DND-41 (cell line): ENCODE results near the gene DGKI.

Experiments used
- ATAC-seq: fragments of 200-7000 bp; cut with Tn5 transposase; 3 replicates; pipeline ENCODE4 v1.9.1; 2021; ENCODE audit warnings: low read depth; ENCODE audit not compliant: insufficient read depth
- DNase-seq: peaks from one replicate; pipeline ENCODE4 v3.0.0-alpha.2; 2020
- H2AFZ ChIP-seq: 2 replicates; pipeline ENCODE4 v1.6.0; 2012; ENCODE audit warnings: low read depth, low read length
- H3K27ac ChIP-seq: 2 replicates; pipeline ENCODE4 v1.5.1; 2012; ENCODE audit warnings: low read length, inconsistent platforms
- H3K27me3 ChIP-seq: fragments of 200-600 bp; sonication (generic); 2 replicates; pipeline ENCODE4 v1.6.0; 2012; ENCODE audit warnings: low read length, mild to moderate bottlenecking, inconsistent platforms; ENCODE audit not compliant: insufficient read depth, poor library complexity
- H3K36me3 ChIP-seq: 2 replicates; pipeline ENCODE4 v1.5.1; 2012; ENCODE audit warnings: low read length, inconsistent platforms; ENCODE audit not compliant: insufficient read depth
- H3K4me1 ChIP-seq: 2 replicates; pipeline ENCODE4 v1.5.1; 2012; ENCODE audit warnings: mild to moderate bottlenecking, low read length; ENCODE audit not compliant: insufficient read depth
- H3K4me2 ChIP-seq: 2 replicates; pipeline ENCODE4 v1.6.0; 2012; ENCODE audit warnings: mild to moderate bottlenecking, moderate library complexity, low read length, inconsistent platforms; ENCODE audit not compliant: insufficient read depth
- H3K4me3 ChIP-seq, 2 experiments: fragments of 200-600 bp in 1 of 2; shearing (Covaris generic) in 1 of 2; 2 replicates each; pipeline ENCODE4 v1.5.1; 2012 to 2016; ENCODE audit warnings: inconsistent platforms in 2 of 2, low read length in 2 of 2, mild to moderate bottlenecking in 2 of 2, low read depth in 1 of 2, moderate library complexity in 1 of 2
- H3K79me2 ChIP-seq: 2 replicates; pipeline ENCODE4 v1.6.0; 2012; ENCODE audit warnings: low read length, inconsistent platforms; ENCODE audit not compliant: insufficient read depth
- H3K9ac ChIP-seq: 2 replicates; pipeline ENCODE4 v1.6.0; 2012; ENCODE audit warnings: low read depth, mild to moderate bottlenecking, inconsistent platforms, low read length, moderate library complexity
- H3K9me3 ChIP-seq: 2 replicates; pipeline ENCODE4 v1.5.1; 2012; ENCODE audit warnings: low read length, moderate library complexity, mild to moderate bottlenecking, inconsistent platforms; ENCODE audit not compliant: insufficient read depth, severe bottlenecking
- H4K20me1 ChIP-seq: 2 replicates; pipeline ENCODE4 v1.6.0; 2012; ENCODE audit warnings: low read length; ENCODE audit not compliant: insufficient read depth
- EZH2 ChIP-seq: IDR thresholded peaks from 3 replicates; pipeline ENCODE4 v1.6.1; 2012; ENCODE audit warnings: borderline replicate concordance, low read depth, mild to moderate bottlenecking, moderate library complexity, low read length, inconsistent platforms; ENCODE audit not compliant: severe bottlenecking
- TF ChIP-seq, protein P1 (sequence below): IDR thresholded peaks from 2 replicates; pipeline ENCODE4 v1.5.1; 2012; ENCODE audit warnings: borderline replicate concordance, low read length, moderate library complexity, mild to moderate bottlenecking; ENCODE audit not compliant: poor library complexity, severe bottlenecking; ENCODE audit errors: extremely low read depth

The DGKI gene

DNA sequence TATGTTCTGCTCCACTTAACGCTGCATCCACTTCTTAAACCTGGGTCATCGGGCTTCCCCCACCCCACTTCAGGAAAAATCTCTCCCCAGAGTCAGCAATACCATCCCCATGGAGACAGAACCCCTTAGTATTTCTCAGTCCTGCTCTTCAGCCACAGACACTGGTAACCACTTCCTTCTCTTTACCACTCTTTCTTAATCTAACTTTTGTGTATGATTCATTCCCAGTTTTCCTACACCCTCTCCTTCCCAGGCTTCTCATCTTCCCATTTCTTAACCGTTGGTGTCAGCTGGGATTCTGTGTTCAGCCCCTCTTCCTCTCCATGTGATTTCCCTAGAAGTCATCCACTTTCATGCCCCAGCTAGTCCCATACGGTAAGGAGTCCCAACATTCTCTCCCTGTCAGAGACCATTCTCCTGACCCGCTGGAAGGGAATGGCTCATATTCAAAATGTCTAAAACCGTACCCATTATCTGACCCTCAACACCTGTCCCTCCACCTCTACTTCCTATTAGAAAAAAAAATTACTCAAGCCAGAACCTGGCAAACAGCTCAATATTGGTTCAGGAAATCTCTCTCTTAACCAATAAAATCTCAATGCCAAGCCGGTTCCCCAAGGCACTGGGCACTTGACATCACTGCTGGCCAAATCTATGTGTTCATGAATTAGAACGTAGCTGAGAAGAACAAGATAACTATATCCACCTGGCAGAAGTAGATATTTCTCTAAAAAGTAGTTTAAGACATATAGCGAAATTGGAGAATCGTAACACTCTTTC, 89.4 kb downstream of the DGKI start:
- Histone ChIP-seq H3K4me3 (no peak overlapping the region), H3K79me2 (no peaks in the 10 kb centered on the region), H2AFZ (no peak overlapping the region), H3K9ac (no peak overlapping the region), H3K27me3 (no peaks in the 10 kb centered on the region), H3K27ac (no peak overlapping the region), H3K4me2 (no peak overlapping the region), H3K9me3 (no peaks in the 10 kb centered on the region), H3K4me1 (no peaks in the 10 kb centered on the region), H4K20me1 (no peaks in the 10 kb centered on the region), H3K36me3 (no peaks in the 10 kb centered on the region)
- DNase-seq (no peak), ATAC-seq (no peak)
- no peak for TF ChIP-seq EZH2
- TF ChIP-seq, protein P1, sequence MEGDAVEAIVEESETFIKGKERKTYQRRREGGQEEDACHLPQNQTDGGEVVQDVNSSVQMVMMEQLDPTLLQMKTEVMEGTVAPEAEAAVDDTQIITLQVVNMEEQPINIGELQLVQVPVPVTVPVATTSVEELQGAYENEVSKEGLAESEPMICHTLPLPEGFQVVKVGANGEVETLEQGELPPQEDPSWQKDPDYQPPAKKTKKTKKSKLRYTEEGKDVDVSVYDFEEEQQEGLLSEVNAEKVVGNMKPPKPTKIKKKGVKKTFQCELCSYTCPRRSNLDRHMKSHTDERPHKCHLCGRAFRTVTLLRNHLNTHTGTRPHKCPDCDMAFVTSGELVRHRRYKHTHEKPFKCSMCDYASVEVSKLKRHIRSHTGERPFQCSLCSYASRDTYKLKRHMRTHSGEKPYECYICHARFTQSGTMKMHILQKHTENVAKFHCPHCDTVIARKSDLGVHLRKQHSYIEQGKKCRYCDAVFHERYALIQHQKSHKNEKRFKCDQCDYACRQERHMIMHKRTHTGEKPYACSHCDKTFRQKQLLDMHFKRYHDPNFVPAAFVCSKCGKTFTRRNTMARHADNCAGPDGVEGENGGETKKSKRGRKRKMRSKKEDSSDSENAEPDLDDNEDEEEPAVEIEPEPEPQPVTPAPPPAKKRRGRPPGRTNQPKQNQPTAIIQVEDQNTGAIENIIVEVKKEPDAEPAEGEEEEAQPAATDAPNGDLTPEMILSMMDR, result no peak

DNA sequence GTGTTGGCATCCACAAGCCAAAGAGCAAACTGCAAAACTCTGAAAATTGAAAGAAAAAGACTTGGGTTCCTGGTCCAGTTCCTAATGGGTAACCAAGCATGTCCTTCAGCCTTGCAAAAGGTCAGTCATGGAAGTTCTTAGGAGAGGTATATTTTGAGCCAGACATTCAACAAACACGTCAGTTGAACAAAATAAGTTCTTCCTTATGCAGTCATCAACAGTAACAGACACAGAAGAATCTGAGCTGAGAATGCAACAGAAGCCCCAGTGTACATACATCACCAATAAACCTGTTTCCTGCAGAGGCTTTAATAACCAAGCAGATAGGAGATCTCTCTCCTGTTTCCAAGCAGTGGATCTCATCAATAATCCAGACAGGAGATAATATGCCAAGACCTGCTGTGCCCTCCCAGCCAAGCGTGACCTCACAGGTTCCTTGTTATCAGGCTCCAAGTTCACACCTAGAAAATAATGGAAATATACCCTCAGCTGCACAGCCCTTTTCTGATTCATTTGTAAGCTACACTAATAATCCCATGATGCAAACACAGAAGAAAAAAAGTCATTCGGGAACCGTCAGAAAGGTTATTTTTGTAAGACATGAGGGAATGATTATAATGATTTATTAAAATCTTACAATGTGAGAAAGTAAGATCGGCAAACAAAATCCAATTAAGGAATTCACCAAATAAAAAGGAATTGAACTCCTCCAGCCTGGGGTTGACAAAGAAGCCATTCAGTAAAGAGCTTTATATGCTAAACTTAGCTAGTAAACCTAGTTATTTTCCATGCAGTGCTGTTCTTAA, 90.7 kb downstream of the DGKI start:
- no peaks in the 10 kb centered on the region for H3K9me3 ChIP-seq

DNA sequence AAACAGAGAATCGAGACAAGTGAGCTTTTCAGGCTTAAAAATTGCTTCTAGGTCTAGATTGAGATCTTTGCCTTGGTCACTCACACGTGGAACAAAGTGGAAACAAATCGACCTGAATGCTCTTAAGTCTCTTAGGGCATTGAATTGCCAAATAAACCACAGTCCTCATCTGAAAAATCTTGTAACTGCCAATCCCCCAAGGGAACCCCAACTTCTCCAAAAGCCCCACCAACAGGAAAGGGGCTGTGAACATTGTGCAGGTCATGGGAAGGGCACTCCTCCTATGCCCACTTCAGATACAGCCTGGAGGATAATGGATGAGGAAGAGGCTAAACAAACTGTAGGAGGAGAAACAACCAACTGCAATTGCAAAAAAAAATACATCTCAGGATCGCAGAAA, 91.3 kb downstream of the DGKI start:
- no peak overlapping the region for H3K4me2 ChIP-seq
- H3K4me1 ChIP-seq, result no peaks in the 10 kb centered on the region

More for the DNA sequence above, 90.7 kb downstream of the DGKI start:
- Histone ChIP-seq H4K20me1 (no peaks in the 10 kb centered on the region), H3K79me2 (no peaks in the 10 kb centered on the region), H3K4me2 (no peak overlapping the region), H2AFZ (no peak overlapping the region), H3K4me3 (no peak overlapping the region), H3K4me1 (no peaks in the 10 kb centered on the region), H3K27me3 (no peaks in the 10 kb centered on the region), H3K36me3 (no peaks in the 10 kb centered on the region), H3K27ac (no peak overlapping the region), H3K9ac (no peak overlapping the region)
- ATAC-seq (no peak), DNase-seq (no peak)
- TF ChIP-seq, protein P1, result no peak
- no peak for TF ChIP-seq EZH2

More for the DNA sequence above, 91.3 kb downstream of the DGKI start:
- DNase-seq (no peak), ATAC-seq (no peak)
- Histone ChIP-seq H4K20me1 (no peaks in the 10 kb centered on the region), H3K27me3 (no peaks in the 10 kb centered on the region), H2AFZ (no peak overlapping the region), H3K4me3 (no peak overlapping the region), H3K9ac (no peak overlapping the region), H3K9me3 (no peaks in the 10 kb centered on the region), H3K79me2 (no peaks in the 10 kb centered on the region), H3K27ac (no peak overlapping the region), H3K36me3 (no peaks in the 10 kb centered on the region)
- TF ChIP-seq EZH2, result no peak
- TF ChIP-seq, protein P1, result no peak
